GM12891 (cell line): Measurements from ENCODE around the gene EVI5.
"Not testable (repeated sequence)": the region's sequence is repeated elsewhere in the genome, so short reads cannot be mapped to it uniquely, and the experiment has no call there.

Experiments
- PAX5 ChIP-seq: IDR thresholded peaks from 2 replicates; pipeline ENCODE4 v1.6.1; 2011; ENCODE audit warnings: low read length, moderate library complexity, mild to moderate bottlenecking; ENCODE audit not compliant: insufficient read depth, severe bottlenecking
- POLR2A ChIP-seq: IDR thresholded peaks from 2 replicates; pipeline ENCODE4 v1.6.1; 2011; ENCODE audit warnings: low read depth, low read length, control low read depth

DNA sequence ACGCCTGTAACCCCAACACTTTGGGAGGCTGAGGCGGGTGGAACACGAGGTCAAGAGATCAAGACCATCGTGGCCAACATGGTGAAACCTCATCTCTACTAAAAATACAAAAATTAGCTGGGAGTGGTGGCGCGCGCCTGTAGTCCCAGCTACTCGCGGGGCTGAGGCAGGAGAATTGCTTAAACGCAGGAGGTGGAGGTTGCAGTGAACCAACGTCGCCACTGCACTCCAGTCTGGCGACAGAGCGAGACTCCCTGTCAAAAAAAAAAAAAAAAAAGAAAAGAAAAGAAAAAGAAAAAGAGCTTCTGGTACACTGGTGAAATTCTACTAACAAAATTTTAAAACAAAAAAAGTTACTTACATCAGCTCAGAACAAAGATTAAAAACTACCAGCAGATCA lies 1.4 kb downstream of the EVI5 start:
- TF ChIP-seq PAX5, POLR2A: not testable (repeated sequence)
